ENCODE data around the gene OLFML1. TPM values are rescaled to one million over a fixed set of nuclear protein-coding genes. Genes with fewer than 3 reads are reported as not detected.

The OLFML1 gene
- total and polyA plus RNA-seq, 2 of the 13 experiments (the other 11 are each of a cell fraction or from before 2014, with no cell fraction given): 0.89 to 0.90 TPM

DNA sequence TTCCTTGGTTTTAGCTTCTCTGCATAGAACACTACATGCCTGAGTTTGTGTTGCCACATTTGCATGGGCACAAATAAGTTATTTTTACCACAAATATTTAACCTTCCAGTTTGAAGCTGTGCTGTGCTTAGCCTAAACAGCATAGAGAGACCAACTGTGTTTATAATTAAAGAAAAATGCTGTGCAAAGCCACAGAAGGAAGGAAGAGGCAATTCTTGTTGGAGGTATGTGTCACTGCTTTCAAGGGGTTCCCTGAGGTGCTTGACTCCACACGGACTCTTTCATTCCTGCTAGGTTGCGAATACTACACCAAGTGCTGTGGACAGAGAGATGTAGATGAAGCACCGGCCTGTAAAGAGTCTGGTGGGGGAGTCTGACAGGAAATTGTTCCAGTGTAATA, 47.6 kb upstream of the OLFML1 start:
- Histone ChIP-seq H3K4me3 (replicated peaks in 1 of 3; ENCODE audit: insufficient read depth in 1 of 3, low read depth in 2 of 3, low read length in 3 of 3) (no peak overlapping the region), H3K9me3 (ENCODE audit: low read length) (no peaks in the 10 kb centered on the region), H3K27ac (ENCODE audit: extremely low read length, insufficient read depth, low read length) (no peak overlapping the region), H4K20me1 (ENCODE audit: insufficient read depth, low read length) (no peaks in the 10 kb centered on the region), H3K79me2 (ENCODE audit: insufficient read depth, low read length) (no peaks in the 10 kb centered on the region), H3K9ac (ENCODE audit: insufficient read depth, low read depth, low read length) (no peak overlapping the region), H3K4me1 (ENCODE audit: insufficient read depth, low read length) (no peaks in the 10 kb centered on the region), H2AFZ (ENCODE audit: low read length) (no peak overlapping the region), H3K36me3 (replicated peaks in 1 of 2; ENCODE audit: control insufficient read depth in 1 of 2, insufficient read depth in 2 of 2, low read length in 2 of 2) (no peaks in the 10 kb centered on the region), H3K27me3 (ENCODE audit: control insufficient read depth in 1 of 2, insufficient read depth in 2 of 2, low read length in 2 of 2) (peaks cover 0 to 5% of the 10 kb centered on the region in 2 experiments; a peak in 2 of 5 replicates), H3K4me2 (ENCODE audit: low read depth, low read length) (no peak overlapping the region)
- no TSS peak for BruUV-seq (replicated peaks)
- intact Hi-C loops (cut with micrococcal nuclease; ENCODE audit: unreplicated experiment) (no loop called here), in situ Hi-C loops (cut with HindIII; ENCODE audit: extremely low pct_ligation_motif_present, low pct_unique_long_range_greater_than_20kb) (no loop called here)
- DNase-seq (ENCODE audit: low spot score): no peak
- POLR2A ChIA-PET: no interaction called here
- WGBS (ENCODE audit: low lambda C conversion rate): 34% methylated on average over 3 of the region's 3 CpGs
- FAIRE-seq: no peak
- ATAC-seq: no peak
- CTCF ChIA-PET (ENCODE audit: low intra/inter-chr PET ratio, low total read pairs): no interaction called here
- TF ChIP-seq, protein P1, sequence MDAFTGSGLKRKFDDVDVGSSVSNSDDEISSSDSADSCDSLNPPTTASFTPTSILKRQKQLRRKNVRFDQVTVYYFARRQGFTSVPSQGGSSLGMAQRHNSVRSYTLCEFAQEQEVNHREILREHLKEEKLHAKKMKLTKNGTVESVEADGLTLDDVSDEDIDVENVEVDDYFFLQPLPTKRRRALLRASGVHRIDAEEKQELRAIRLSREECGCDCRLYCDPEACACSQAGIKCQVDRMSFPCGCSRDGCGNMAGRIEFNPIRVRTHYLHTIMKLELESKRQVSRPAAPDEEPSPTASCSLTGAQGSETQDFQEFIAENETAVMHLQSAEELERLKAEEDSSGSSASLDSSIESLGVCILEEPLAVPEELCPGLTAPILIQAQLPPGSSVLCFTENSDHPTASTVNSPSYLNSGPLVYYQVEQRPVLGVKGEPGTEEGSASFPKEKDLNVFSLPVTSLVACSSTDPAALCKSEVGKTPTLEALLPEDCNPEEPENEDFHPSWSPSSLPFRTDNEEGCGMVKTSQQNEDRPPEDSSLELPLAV (CRISPR knock-in tag; conservative IDR thresholded peaks at IDR 0.05; ENCODE audit: low read depth): no peak
- TF ChIP-seq MAFK (conservative IDR thresholded peaks at IDR 0.05 in 1 of 2, IDR thresholded peaks at IDR 0.05 in 1 of 2; ENCODE audit: low read length in 2 of 2) (no peak), ZNF263 (CRISPR knock-in tag; IDR thresholded peaks at IDR 0.05) (no peak), ZNF605 (CRISPR knock-in tag; IDR thresholded peaks at IDR 0.05) (no peak)

DNA sequence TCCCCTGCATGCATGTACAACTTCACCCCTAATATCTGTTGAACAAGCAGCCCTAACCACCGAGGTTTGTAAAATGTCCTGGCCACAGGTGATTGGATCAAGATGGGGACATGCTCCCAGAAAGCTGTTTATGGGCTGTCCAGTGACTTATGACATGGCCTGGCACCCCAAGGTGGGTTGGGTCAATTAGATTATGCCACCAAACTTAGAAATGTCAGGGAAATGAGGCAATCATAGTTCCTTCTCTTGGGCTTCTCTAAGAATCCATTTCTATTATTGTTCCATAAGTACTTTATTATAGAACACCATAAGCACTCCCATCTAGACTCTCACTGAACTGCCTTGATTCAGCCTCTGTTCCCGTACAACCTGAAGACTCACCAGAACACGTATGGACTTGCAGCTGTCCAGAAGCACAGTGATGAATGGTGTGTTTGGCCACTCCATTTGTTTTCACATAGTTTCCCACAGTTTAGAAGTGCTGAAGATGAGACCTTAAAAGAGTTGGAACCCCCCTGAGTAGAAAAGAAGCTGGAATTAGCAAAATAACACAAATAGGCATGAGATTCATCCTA, 45.5 kb upstream of the OLFML1 start:
- ATAC-seq: no peak
- no peak for DNase-seq (ENCODE audit: low spot score)
- Histone ChIP-seq H3K9me3 (ENCODE audit: low read length) (no peaks in the 10 kb centered on the region), H2AFZ (ENCODE audit: low read length) (no peak overlapping the region), H3K4me1 (ENCODE audit: insufficient read depth, low read length) (no peaks in the 10 kb centered on the region), H3K4me2 (ENCODE audit: low read depth, low read length) (no peak overlapping the region), H3K36me3 (replicated peaks in 1 of 2; ENCODE audit: control insufficient read depth in 1 of 2, insufficient read depth in 2 of 2, low read length in 2 of 2) (no peaks in the 10 kb centered on the region), H3K9ac (ENCODE audit: insufficient read depth, low read depth, low read length) (no peak overlapping the region), H3K4me3 (replicated peaks in 1 of 3; ENCODE audit: insufficient read depth in 1 of 3, low read depth in 2 of 3, low read length in 3 of 3) (no peak overlapping the region), H3K27ac (ENCODE audit: extremely low read length, insufficient read depth, low read length) (no peak overlapping the region), H3K79me2 (ENCODE audit: insufficient read depth, low read length) (no peaks in the 10 kb centered on the region), H3K27me3 (ENCODE audit: control insufficient read depth in 1 of 2, insufficient read depth in 2 of 2, low read length in 2 of 2) (peaks cover 0 to 5% of the 10 kb centered on the region in 2 experiments; a peak in 2 of 5 replicates), H4K20me1 (ENCODE audit: insufficient read depth, low read length) (no peaks in the 10 kb centered on the region)
- WGBS (ENCODE audit: low lambda C conversion rate): 11% methylated on average over 3 of the region's 3 CpGs
- no TSS peak for BruUV-seq (replicated peaks)
- ChIA-PET POLR2A (no interaction called here), CTCF (ENCODE audit: low intra/inter-chr PET ratio, low total read pairs) (no interaction called here)
- intact Hi-C loops (cut with micrococcal nuclease; ENCODE audit: unreplicated experiment) (no loop called here), in situ Hi-C loops (cut with HindIII; ENCODE audit: extremely low pct_ligation_motif_present, low pct_unique_long_range_greater_than_20kb) (loop anchor here (10.0 kb wide), 1 partner anchor 345 kb away; no protein-coding TSS in a partner anchor)
- FAIRE-seq: no peak
- TF ChIP-seq, protein P2, sequence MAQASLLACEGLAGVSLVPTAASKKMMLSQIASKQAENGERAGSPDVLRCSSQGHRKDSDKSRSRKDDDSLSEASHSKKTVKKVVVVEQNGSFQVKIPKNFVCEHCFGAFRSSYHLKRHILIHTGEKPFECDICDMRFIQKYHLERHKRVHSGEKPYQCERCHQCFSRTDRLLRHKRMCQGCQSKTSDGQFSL (CRISPR knock-in tag; IDR thresholded peaks at IDR 0.05): no peak
- TF ChIP-seq SIX1 (CRISPR knock-in tag; IDR thresholded peaks at IDR 0.05; ENCODE audit: borderline replicate concordance) (no peak), MEIS2 (CRISPR knock-in tag; IDR thresholded peaks at IDR 0.05) (no peak)
- TF ChIP-seq, protein P3, sequence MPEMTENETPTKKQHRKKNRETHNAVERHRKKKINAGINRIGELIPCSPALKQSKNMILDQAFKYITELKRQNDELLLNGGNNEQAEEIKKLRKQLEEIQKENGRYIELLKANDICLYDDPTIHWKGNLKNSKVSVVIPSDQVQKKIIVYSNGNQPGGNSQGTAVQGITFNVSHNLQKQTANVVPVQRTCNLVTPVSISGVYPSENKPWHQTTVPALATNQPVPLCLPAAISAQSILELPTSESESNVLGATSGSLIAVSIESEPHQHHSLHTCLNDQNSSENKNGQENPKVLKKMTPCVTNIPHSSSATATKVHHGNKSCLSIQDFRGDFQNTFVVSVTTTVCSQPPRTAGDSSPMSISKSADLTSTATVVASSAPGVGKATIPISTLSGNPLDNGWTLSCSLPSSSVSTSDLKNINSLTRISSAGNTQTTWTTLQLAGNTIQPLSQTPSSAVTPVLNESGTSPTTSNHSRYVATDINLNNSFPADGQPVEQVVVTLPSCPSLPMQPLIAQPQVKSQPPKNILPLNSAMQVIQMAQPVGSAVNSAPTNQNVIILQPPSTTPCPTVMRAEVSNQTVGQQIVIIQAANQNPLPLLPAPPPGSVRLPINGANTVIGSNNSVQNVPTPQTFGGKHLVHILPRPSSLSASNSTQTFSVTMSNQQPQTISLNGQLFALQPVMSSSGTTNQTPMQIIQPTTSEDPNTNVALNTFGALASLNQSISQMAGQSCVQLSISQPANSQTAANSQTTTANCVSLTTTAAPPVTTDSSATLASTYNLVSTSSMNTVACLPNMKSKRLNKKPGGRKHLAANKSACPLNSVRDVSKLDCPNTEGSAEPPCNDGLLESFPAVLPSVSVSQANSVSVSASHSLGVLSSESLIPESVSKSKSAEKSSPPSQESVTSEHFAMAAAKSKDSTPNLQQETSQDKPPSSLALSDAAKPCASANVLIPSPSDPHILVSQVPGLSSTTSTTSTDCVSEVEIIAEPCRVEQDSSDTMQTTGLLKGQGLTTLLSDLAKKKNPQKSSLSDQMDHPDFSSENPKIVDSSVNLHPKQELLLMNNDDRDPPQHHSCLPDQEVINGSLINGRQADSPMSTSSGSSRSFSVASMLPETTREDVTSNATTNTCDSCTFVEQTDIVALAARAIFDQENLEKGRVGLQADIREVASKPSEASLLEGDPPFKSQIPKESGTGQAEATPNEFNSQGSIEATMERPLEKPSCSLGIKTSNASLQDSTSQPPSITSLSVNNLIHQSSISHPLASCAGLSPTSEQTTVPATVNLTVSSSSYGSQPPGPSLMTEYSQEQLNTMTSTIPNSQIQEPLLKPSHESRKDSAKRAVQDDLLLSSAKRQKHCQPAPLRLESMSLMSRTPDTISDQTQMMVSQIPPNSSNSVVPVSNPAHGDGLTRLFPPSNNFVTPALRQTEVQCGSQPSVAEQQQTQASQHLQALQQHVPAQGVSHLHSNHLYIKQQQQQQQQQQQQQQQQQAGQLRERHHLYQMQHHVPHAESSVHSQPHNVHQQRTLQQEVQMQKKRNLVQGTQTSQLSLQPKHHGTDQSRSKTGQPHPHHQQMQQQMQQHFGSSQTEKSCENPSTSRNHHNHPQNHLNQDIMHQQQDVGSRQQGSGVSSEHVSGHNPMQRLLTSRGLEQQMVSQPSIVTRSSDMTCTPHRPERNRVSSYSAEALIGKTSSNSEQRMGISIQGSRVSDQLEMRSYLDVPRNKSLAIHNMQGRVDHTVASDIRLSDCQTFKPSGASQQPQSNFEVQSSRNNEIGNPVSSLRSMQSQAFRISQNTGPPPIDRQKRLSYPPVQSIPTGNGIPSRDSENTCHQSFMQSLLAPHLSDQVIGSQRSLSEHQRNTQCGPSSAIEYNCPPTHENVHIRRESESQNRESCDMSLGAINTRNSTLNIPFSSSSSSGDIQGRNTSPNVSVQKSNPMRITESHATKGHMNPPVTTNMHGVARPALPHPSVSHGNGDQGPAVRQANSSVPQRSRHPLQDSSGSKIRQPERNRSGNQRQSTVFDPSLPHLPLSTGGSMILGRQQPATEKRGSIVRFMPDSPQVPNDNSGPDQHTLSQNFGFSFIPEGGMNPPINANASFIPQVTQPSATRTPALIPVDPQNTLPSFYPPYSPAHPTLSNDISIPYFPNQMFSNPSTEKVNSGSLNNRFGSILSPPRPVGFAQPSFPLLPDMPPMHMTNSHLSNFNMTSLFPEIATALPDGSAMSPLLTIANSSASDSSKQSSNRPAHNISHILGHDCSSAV (CRISPR knock-in tag; IDR thresholded peaks at IDR 0.05; ENCODE audit: borderline replicate concordance): no peak

Data from HepG2 (cell line).